ENCODE measurements around the gene GAB2.
A peak's percentile ranks its signal among the peaks of the same experiment; 100 is the strongest.

GAB2 gene

DNA sequence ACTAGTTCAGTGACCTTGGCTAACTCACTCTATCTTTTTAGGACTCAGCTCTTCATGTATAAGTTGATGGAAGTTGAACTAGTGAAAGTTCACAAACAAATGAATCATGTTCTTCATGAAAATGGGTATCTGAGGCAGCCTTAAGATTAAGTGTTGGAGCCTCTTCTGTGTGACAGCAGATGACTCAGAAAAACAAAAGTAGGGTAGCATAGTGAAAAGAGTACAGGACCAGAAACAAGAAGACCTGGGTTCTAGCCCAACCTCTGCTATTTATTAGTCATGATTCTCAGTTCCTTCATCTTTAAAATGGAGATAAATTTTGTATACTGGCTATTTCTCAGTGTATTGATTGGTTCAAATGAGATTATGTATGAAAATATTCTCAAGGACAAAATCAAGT lies 168.7 kb downstream of the GAB2 start:
- TF ChIP-seq CTCF (IDR thresholded peaks at IDR 0.05; ENCODE audit: low read depth, low read length) = no peak
- no peak overlapping the region for H3K4me3 ChIP-seq (replicated peaks in 1 of 2; ENCODE audit: low read depth in 2 of 2, low read length in 2 of 2)
- DNase-seq (ENCODE audit: low read depth in 2 of 2) = no peak

GRCh38 chr11:78248191-78248590 lies 169.4 kb downstream of the GAB2 start:
- no peak for TF ChIP-seq CTCF (IDR thresholded peaks at IDR 0.05; ENCODE audit: low read depth, low read length)
- DNase-seq (ENCODE audit: low read depth in 2 of 2) = no peak
- H3K4me3 ChIP-seq (replicated peaks in 1 of 2; ENCODE audit: low read depth in 2 of 2, low read length in 2 of 2) = no peak overlapping the region

- no peak overlapping the region for H3K4me3 ChIP-seq (replicated peaks in 1 of 2; ENCODE audit: low read depth in 2 of 2, low read length in 2 of 2)
- no peak for TF ChIP-seq CTCF (IDR thresholded peaks at IDR 0.05; ENCODE audit: low read depth, low read length)
- peak in 1 of 2 donors; percentile 67 for DNase-seq (ENCODE audit: low read depth in 2 of 2)
These were observed 172.9 kb downstream of the GAB2 start for GRCh38 chr11:78244546-78245255.

DNA sequence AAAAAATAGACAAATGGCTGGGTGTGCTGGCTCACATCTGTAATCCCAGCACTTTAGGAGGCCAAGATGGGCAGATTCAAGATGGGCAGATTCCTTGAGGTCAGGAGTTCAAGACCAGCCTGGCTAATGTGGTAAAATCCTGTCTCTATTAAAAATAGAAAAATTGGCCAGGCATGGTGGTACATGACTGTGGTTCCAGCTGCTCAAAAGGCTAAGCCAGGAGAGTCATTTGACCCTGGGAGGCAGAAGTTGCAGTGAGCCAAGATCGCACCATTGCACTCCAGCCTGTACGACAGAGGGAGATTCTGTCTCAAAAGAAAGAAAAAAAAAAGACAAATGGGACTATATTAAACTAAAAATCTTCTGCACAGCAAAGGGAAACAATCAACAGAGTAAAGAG lies 173.5 kb downstream of the GAB2 start:
- TF ChIP-seq CTCF (IDR thresholded peaks at IDR 0.05; ENCODE audit: low read depth, low read length) = no peak
- peak in 1 of 2 donors; percentile 46 for DNase-seq (ENCODE audit: low read depth in 2 of 2)
- no peak overlapping the region for H3K4me3 ChIP-seq (replicated peaks in 1 of 2; ENCODE audit: low read depth in 2 of 2, low read length in 2 of 2)

- DNase-seq (ENCODE audit: low read depth in 2 of 2) = no peak
- H3K4me3 ChIP-seq (replicated peaks in 1 of 2; ENCODE audit: low read depth in 2 of 2, low read length in 2 of 2) = no peak overlapping the region
- no peak for TF ChIP-seq CTCF (IDR thresholded peaks at IDR 0.05; ENCODE audit: low read depth, low read length)
These were observed 176.1 kb downstream of the GAB2 start for GRCh38 chr11:78241475-78241874.

DNA sequence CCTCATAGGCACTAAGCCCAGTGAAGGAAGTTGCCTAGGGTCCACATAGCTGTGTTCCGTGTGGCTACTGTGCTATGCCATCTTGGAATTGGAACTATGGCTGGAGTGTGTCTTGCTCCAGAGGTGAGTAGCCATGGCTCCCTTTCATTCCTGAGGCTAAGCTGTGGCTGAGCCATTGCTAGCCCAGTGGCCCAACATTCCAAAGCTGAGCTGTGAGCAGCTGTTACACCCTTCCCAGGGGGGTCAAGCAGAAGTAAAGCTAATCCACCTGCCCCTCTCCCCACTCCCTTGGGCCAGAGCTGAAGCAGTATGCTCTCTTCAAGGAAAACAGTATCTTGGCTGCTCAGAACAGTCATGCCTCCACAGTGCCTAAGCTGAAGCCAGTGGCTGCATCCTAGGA lies 177.8 kb downstream of the GAB2 start:
- H3K4me3 ChIP-seq (replicated peaks in 1 of 2; ENCODE audit: low read depth in 2 of 2, low read length in 2 of 2) = no peak overlapping the region
- TF ChIP-seq CTCF (IDR thresholded peaks at IDR 0.05; ENCODE audit: low read depth, low read length) = no peak
- DNase-seq (ENCODE audit: low read depth in 2 of 2) = no peak

Data from cardiac fibroblast (primary cell).